Measurements from ENCODE around the gene SFN. TPM values are rescaled to one million over a fixed set of nuclear protein-coding genes. Genes with fewer than 3 reads are reported as not detected.

The SFN gene
- total and polyA plus RNA-seq, 2 of the 13 experiments (the other 11 are each of a cell fraction or from before 2014, with no cell fraction given), result 4.3 to 5.6 TPM

DNA sequence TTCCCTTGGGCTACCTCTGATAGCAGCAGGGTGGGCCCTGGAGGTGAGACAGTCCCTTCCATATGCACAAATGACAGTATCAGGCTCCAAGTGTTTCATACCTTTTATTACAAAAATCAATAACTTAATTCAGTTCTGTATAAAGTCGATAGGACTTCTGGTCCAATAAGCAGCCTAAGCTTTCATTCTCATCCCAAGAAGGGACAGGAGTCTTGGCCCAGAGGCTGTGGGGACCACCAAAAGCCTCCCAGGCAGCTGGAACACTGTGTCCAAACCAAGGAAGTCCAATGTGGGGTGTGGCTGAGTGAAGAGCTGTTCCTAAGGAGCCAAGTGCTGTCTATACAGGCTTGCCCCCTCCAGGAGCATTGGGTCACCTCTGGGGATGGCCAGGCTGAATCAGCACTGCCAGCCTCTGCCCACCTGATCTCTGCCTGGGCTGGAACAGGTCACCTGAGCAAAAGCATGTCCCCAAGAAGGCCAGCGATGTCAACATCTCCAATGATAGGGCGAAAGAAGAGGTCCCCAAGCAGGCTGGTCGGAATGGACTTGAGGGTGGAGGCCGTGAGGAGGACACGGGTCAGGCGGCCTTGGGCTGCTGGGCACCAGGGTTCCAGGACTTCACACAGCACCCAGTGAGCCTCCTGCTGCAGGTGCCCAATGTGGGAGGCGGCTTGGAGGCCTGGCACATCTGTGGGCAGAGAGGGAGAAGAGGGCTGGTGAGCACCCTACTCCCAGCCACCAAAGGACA, 48.6 kb downstream of the SFN start (continued):
- TF ChIP-seq JDP2 (CRISPR knock-in tag; IDR thresholded peaks at IDR 0.05; ENCODE audit: borderline replicate concordance) (no peak), PCBP2 (optimal IDR thresholded peaks at IDR 0.05; ENCODE audit: low read depth, low read length, poor library complexity, severe bottlenecking) (no peak), HNRNPLL (IDR thresholded peaks at IDR 0.05; ENCODE audit: low read depth, low read length, poor library complexity, severe bottlenecking) (no peak), ZNF235 (CRISPR knock-in tag; IDR thresholded peaks at IDR 0.05; ENCODE audit: borderline replicate concordance) (no peak), ZNF34 (CRISPR knock-in tag; IDR thresholded peaks at IDR 0.05; ENCODE audit: borderline replicate concordance) (0 out of 2 replicates have a peak, but pooled peaks have one; percentile 12), BCLAF1 (IDR thresholded peaks at IDR 0.05) (no peak), TBL1XR1 (IDR thresholded peaks at IDR 0.05; ENCODE audit: borderline replicate concordance, low read length, partially characterized antibody) (no peak)
- TF ChIP-seq, protein P1, sequence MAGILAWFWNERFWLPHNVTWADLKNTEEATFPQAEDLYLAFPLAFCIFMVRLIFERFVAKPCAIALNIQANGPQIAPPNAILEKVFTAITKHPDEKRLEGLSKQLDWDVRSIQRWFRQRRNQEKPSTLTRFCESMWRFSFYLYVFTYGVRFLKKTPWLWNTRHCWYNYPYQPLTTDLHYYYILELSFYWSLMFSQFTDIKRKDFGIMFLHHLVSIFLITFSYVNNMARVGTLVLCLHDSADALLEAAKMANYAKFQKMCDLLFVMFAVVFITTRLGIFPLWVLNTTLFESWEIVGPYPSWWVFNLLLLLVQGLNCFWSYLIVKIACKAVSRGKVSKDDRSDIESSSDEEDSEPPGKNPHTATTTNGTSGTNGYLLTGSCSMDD (CRISPR knock-in tag; IDR thresholded peaks at IDR 0.05), result no peak
- TF ChIP-seq, protein P2, sequence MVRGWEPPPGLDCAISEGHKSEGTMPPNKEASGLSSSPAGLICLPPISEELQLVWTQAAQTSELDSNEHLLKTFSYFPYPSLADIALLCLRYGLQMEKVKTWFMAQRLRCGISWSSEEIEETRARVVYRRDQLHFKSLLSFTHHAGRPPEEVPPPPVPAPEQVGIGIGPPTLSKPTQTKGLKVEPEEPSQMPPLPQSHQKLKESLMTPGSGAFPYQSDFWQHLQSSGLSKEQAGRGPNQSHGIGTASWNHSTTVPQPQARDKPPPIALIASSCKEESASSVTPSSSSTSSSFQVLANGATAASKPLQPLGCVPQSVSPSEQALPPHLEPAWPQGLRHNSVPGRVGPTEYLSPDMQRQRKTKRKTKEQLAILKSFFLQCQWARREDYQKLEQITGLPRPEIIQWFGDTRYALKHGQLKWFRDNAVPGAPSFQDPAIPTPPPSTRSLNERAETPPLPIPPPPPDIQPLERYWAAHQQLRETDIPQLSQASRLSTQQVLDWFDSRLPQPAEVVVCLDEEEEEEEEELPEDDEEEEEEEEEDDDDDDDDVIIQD (CRISPR knock-in tag; IDR thresholded peaks at IDR 0.05; ENCODE audit: low read depth), result no peak
- TF ChIP-seq, protein P3, sequence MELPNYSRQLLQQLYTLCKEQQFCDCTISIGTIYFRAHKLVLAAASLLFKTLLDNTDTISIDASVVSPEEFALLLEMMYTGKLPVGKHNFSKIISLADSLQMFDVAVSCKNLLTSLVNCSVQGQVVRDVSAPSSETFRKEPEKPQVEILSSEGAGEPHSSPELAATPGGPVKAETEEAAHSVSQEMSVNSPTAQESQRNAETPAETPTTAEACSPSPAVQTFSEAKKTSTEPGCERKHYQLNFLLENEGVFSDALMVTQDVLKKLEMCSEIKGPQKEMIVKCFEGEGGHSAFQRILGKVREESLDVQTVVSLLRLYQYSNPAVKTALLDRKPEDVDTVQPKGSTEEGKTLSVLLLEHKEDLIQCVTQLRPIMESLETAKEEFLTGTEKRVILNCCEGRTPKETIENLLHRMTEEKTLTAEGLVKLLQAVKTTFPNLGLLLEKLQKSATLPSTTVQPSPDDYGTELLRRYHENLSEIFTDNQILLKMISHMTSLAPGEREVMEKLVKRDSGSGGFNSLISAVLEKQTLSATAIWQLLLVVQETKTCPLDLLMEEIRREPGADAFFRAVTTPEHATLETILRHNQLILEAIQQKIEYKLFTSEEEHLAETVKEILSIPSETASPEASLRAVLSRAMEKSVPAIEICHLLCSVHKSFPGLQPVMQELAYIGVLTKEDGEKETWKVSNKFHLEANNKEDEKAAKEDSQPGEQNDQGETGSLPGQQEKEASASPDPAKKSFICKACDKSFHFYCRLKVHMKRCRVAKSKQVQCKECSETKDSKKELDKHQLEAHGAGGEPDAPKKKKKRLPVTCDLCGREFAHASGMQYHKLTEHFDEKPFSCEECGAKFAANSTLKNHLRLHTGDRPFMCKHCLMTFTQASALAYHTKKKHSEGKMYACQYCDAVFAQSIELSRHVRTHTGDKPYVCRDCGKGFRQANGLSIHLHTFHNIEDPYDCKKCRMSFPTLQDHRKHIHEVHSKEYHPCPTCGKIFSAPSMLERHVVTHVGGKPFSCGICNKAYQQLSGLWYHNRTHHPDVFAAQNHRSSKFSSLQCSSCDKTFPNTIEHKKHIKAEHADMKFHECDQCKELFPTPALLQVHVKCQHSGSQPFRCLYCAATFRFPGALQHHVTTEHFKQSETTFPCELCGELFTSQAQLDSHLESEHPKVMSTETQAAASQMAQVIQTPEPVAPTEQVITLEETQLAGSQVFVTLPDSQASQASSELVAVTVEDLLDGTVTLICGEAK (IDR thresholded peaks at IDR 0.05), result no peak
- TF ChIP-seq, protein P3 (CRISPR knock-in tag; IDR thresholded peaks at IDR 0.05), result no peak

Data from HepG2 (cell line).